ENCODE measurements around the gene ZFP64. TPM values are rescaled to one million over a fixed set of nuclear protein-coding genes. Genes with fewer than 3 reads are reported as not detected.

Gene ZFP64
- total and polyA plus RNA-seq, 2 donors (not counting 3 experiments of a cell fraction or from before 2014, with no cell fraction given) = 31.7 to 35.4 TPM

DNA sequence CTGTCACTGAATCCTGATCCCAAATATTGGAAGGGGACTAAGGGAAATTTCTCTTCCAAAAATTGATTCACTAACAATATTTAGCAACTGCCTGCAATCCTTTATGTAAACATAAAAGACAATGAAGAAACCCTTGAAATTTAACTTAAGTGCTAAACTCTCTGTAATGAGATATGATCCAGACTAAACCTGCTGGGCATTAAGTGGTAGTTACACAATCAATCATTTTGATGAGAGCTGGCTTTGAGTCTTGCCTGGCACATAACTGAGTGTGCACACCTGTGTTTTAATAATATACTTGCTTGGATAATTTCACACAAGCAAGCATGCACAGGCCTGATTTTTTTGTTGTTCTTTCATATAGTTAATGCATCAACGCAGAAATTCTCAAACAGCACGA is 9.8 kb upstream of the ZFP64 start:
- Histone ChIP-seq H3K27ac (ENCODE audit: insufficient read depth, low read depth, low read length) (no peak overlapping the region), H3K9me3 (replicated peaks; ENCODE audit: control insufficient read depth, insufficient read depth, low read length) (no peaks in the 10 kb centered on the region), H2AFZ (ENCODE audit: low read depth, low read length) (no peak overlapping the region), H3K9ac (replicated peaks; ENCODE audit: extremely low read depth, insufficient read depth, low read length) (no peak overlapping the region), H3K9me1 (replicated peaks; ENCODE audit: control insufficient read depth, extremely low read depth, insufficient read depth, low read length) (no peaks in the 10 kb centered on the region), H3K4me2 (ENCODE audit: insufficient read depth, low read length) (no peak overlapping the region), H3K27me3 (ENCODE audit: control insufficient read depth in 2 of 2, insufficient read depth in 2 of 2, low read length in 2 of 2) (peaks cover 0 to 3% of the 10 kb centered on the region in 2 experiments), H3K4me1 (ENCODE audit: control insufficient read depth, extremely low read depth, insufficient read depth, low read length) (no peaks in the 10 kb centered on the region), H3K79me2 (ENCODE audit: control insufficient read depth, insufficient read depth, low read length) (no peaks in the 10 kb centered on the region), H3K4me3 (replicated peaks in 1 of 3; ENCODE audit: insufficient read depth in 1 of 3, low read depth in 1 of 3, low read length in 3 of 3) (no peak overlapping the region), H3K36me3 (ENCODE audit: control insufficient read depth in 2 of 2, extremely low read depth in 1 of 2, insufficient read depth in 2 of 2, low read length in 2 of 2) (no peaks in the 10 kb centered on the region), H4K20me1 (replicated peaks; ENCODE audit: control insufficient read depth, extremely low read depth, insufficient read depth, low read length) (no peaks in the 10 kb centered on the region)
- BruUV-seq (replicated peaks) = no TSS peak
- TF ChIP-seq MYC (IDR thresholded peaks at IDR 0.05; ENCODE audit: low read depth, low read length) (no peak), EZH2 (IDR thresholded peaks at IDR 0.05; ENCODE audit: borderline replicate concordance, low read depth, low read length, severe bottlenecking) (no peak), GATA2 (IDR thresholded peaks at IDR 0.05; ENCODE audit: insufficient read depth, insufficient read length, low read depth, low read length) (no peak), MAX (IDR thresholded peaks at IDR 0.05; ENCODE audit: insufficient read depth, insufficient read length) (no peak), POLR2AphosphoS5 (IDR thresholded peaks at IDR 0.05; ENCODE audit: insufficient read depth, low read depth, low read length) (no peak), JUN (IDR thresholded peaks at IDR 0.05; ENCODE audit: borderline replicate concordance, insufficient read depth, insufficient read length, low read depth) (no peak), POLR2A (IDR thresholded peaks at IDR 0.05; ENCODE audit: low read depth, low read length) (no peak), FOS (IDR thresholded peaks at IDR 0.05; ENCODE audit: borderline replicate concordance, insufficient read depth, low read length) (no peak)
- TF ChIP-seq, protein P1, sequence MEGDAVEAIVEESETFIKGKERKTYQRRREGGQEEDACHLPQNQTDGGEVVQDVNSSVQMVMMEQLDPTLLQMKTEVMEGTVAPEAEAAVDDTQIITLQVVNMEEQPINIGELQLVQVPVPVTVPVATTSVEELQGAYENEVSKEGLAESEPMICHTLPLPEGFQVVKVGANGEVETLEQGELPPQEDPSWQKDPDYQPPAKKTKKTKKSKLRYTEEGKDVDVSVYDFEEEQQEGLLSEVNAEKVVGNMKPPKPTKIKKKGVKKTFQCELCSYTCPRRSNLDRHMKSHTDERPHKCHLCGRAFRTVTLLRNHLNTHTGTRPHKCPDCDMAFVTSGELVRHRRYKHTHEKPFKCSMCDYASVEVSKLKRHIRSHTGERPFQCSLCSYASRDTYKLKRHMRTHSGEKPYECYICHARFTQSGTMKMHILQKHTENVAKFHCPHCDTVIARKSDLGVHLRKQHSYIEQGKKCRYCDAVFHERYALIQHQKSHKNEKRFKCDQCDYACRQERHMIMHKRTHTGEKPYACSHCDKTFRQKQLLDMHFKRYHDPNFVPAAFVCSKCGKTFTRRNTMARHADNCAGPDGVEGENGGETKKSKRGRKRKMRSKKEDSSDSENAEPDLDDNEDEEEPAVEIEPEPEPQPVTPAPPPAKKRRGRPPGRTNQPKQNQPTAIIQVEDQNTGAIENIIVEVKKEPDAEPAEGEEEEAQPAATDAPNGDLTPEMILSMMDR (IDR thresholded peaks at IDR 0.05; ENCODE audit: extremely low read depth in 1 of 2, insufficient read depth in 1 of 2, low read depth in 1 of 2, low read length in 2 of 2) = no peak
- dilution Hi-C loops (cut with MboI; ENCODE audit: extremely low pct_ligation_motif_present, low sequenced_read_pairs) = no loop called here
- DNase-seq (ENCODE audit: low read depth, low spot score) (no peak), FAIRE-seq (no peak)
- intact Hi-C loops (cut with micrococcal nuclease) = no loop called here
- CTCF ChIA-PET = interaction anchor here (1.2 kb wide), 1 partner anchor 10 kb away, joined by 3 read pairs; the partner anchor contains the start of gene ZFP64
- POLR2A ChIA-PET = no interaction called here
